GM12873 (cell line): ENCODE measurements around the gene EOLA1.

Experiments
- CTCF ChIP-seq: IDR thresholded peaks from 2 replicates; pipeline ENCODE4 v1.5.1; 2012; ENCODE audit warnings: low read depth, mild to moderate bottlenecking, moderate library complexity, low read length, control low read depth; ENCODE audit not compliant: insufficient read depth; ENCODE audit errors: missing control alignments

The EOLA1 gene

GRCh38 chrX:149540621-149541520 is at the start of gene EOLA1:
Gene EOLA1 (plus strand): TSS chrX:149541012. CDS start chrX:149545631, 4,619 bp downstream.
- TF ChIP-seq CTCF: no peak

GRCh38 chrX:149491812-149492211 is 49.0 kb upstream of the EOLA1 start:
- TF ChIP-seq CTCF: no peak

GRCh38 chrX:149493567-149494562 is 46.9 kb upstream of the EOLA1 start:
- peak; percentile 12 for TF ChIP-seq CTCF

- no peak for TF ChIP-seq CTCF
Observed at GRCh38 chrX:149494844-149495565, 45.8 kb upstream of the EOLA1 start.

GRCh38 chrX:149495573-149496071 is 45.2 kb upstream of the EOLA1 start:
- TF ChIP-seq CTCF: no peak

GRCh38 chrX:149497054-149497453 is 43.8 kb upstream of the EOLA1 start:
- TF ChIP-seq CTCF: no peak
